Activated T-cell treated with anti-CD3 and anti-CD28 coated beads, Interleukin-2, amount 50 U/mL, for 48 hours (primary cell): ENCODE data around the gene MYBPC3.

Experiments used
- DNase-seq, 2 experiments: peaks; one replicate each; pipeline ENCODE4 v3.0.0-alpha.2; 2020

The MYBPC3 gene

DNA sequence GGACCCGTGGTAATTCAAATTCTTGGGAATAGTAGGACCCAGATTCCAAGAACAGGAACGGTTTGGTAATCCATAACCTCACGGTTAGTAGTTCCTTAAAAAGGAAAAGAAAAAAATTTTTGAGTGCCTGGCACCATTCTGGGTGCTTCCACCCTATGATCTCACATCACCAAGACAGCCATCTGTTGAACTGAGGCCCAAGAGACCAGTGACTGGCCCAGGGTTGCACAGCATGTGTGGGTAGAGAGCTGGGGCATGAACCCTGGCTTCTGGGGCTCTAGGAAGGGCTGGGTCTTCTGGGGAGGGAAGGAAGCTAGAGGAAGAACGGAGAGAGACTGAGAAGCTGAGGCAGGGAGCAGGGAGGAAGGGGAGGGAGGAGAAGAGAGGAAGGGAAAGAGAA is 30.6 kb upstream of the MYBPC3 start:
- DNase-seq: no peak

DNA sequence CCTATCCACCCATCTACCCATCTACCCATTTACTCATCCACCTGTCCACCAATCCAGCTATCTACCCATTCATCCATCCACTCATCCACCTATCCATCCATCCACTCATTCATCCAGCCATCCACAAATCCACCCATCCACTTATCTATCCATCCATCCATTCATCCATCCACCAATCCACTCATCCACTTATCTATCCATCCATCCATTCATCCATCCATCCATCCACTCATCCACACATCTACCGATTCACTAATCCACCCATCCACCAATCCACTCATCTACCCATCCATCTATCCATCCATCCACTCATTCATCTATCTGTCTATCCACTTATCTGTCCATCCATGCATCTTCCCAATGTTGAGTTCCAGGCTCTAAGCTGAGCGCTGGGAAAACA is 27.6 kb upstream of the MYBPC3 start:
- no peak for DNase-seq

DNA sequence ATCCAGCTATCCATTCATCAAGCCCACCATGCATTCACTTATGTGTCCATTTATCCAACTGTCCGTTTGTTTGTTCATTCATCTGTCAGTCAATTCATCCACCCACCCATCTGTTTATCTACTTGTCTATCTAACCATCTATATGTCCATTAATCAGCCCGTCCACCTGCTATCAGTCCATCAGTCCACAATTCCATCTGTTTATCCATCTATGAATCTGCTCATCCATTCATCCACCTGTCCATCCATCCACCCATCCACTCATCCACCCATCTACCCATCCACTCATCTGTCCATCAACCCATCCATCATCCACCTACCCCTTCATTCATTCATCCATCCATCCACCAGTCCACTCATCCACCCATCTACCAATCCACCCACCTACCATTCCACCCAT is 26.8 kb upstream of the MYBPC3 start:
- DNase-seq: no peak

DNA sequence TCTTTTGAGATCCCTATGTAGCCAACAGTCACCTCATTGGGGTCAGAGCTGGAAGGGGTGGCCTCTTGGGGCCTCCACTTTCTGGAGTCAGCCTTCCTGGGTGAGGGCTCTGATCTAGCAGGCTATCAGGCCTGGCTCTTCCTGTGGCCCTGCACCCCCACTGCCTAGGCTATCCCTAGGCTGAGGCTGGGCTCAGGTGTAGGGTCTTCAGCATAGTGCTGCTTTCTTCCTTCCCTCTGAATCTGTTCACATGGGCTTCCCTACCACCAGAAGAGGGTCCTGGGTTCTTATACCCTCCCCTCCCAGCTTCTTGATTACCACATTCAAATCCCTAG is 26.3 kb upstream of the MYBPC3 start:
- no peak for DNase-seq

DNA sequence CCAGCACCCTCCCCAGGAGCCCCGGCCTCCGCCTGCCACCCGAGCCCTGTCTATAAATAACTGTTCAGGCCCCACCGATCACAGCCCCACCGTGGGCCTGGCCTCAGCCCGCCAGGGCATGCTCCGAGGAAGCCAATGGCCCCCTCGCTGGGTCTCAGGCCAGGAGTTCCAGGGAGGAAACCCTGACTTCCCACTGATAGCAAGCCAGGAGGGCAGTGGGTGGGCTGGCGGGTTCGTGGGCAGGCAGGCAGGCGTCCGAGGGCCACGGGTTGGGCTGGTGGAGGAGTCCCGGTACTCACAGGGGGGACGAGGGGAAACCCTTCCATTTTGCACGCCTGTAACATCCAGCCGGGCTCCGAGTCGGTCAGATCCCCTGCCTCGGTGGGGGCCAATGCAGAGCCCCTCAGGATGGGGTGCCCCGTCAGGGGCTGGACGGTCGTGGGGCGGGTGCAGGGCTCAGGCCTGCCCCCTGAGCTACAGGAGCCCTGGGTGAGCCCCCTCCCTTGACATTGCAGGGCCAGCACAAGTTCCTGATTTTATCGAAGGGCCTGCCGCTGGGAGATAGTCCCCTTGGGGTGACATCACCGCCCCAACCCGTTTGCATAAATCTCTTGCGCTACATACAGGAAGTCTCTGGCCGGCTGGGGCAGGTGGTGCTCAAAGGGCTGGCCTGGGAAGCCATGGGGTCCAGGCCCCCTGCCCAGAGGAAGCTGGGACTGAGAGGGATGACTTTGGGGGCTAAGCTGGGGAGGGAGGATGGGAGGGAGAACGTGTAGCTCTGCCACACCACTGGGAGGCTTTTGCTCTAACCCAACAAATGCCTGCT is 25.7 kb upstream of the MYBPC3 start, which contains the start of gene SPI1:
Gene SPI1, minus strand, starts transcription at position 538 of the 826 bp plus-strand sequence. Its CDS starts 194 bp downstream, at position 344.
- no peak for DNase-seq

DNA sequence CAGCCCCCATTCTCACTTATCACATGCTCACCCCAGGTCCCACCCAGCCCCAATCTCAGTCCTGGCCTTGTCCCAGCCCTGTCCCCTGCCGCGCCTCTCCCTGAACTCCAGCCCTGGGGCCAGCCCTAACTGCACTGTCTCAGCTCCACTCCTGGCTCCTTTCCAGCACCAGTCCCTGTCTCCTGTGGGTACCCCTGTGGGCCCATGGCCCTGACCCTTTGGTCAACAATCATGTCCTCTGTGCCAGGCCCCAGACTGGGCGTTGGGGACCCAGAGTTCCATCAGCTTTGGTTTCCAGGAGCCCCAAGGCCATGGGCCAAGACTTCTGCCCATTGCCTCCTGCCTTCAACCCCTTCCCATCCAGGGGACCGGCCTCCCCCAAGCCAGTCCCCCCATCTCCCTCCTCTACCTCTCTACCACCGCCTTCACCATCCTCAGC is 25.1 kb upstream of the MYBPC3 start:
- DNase-seq: no peak

DNA sequence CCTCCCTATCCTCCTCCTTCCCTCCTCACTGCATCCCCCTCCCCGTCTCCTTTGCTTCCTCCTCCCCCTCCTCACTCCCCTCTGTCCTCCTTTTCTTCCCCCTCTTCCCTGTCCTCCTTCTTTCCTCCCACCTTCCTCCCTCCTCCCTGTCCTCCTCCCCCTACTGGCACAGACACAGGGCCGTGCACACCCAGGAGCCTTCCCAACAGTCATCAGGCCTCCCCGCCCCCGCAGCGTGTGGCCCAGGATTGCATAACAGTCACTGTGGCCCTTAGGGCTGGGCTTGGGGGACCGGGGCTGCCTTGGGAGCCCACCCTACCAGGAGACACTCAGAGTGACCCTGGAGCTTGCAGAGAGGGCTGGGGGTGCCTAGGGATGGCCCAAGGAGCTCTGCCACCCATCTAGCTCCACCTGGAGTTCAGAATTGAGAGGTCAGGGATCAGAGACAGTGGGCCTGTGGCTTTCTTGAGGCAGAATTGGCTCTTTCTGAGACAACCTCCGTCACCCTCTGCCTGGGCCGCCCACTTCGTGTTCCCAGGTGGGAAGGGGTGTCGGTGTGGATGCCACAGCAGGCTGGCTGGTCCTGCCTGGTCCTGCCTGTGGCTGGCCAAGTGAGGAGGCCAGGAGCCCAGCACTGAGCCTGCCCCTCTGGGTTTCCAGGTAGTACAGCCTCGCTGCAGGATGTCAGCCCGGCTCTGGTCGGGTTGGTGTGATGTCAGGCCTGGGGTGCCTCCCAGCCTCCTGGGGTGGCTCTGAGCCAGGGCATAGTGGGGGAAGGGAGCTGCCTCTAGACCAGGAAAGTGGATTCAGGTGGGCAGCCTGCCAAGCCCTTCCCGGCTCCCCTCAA is 24.2 kb upstream of the MYBPC3 start:
- DNase-seq: no peak

DNA sequence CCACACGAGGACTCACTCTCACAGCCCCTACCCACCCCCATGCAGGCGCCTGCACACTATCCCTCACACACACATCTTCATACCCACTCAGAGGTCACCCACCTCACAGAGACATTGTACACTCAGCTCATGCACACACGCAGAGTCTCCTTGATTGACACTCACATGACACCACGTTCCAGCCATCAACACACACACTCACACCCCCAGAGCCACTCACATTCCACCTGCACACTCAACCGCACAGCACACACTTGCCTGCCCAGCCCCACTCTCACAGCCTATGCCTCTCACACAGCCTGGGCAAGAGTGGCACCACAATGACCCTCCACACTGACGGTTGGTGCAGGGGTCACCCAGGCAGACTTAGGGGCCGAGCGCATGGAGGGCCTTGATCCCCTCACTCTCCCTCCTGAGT is 23.6 kb upstream of the MYBPC3 start:
- no peak for DNase-seq

DNA sequence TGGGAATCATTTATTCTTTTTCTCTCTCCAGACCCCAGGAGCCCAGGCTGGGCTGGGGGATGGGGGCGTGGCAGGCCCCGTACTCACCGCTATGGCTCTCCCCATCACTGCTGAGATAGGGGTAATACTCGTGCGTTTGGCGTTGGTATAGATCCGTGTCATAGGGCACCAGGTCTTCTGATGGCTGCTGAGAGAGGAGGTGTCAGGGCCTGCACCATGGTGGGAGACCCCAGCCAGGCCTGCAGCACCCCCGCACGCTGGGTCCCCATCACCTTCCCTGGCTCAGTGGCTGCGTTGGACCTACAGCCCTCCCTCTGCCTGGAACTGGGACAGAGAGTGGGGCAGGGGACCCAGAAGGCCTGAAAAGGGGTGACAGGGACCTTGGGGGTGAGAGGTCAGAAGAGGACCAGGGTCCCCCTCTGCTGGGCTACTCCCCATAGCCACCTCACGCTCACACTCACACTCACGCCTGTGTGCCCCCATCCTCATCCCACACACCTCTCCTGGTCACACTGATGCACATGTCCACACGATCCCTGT is 23.1 kb upstream of the MYBPC3 start:
- DNase-seq: no peak

DNA sequence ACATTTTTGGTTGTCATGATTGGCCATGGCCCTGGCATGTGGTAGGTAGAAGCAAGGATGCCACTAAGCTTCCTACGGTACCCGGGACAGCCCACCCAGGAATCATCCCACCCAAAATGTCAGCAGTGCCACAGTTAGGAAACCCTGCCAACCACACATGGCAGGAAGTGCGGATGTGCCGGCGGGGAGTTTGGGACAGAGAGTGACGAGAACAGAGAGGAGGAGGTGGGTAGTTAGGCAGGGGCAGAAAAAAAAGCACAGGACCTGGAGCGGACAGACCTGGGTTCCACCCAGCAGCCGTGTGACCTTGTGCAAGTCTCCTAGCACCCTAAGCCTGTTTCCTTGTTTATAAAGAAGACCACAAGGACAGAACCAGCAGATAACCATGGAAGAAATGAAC is 22.5 kb upstream of the MYBPC3 start:
- no peak for DNase-seq

DNA sequence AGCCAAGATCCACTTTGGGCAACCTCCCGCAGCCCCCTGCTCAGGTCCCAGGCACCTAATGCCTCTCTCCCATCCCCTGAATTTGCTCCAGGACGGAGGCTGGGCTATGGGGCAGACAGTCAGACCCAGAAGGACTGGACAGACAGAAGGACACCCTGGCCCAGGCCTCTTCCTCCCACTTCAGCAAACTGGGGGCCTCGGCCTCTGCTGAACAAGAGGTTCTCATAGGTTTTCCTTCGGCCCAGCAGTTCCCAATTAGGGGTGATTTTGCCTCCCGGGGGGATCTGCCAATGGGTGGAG is 22.2 kb upstream of the MYBPC3 start:
- DNase-seq: no peak

DNA sequence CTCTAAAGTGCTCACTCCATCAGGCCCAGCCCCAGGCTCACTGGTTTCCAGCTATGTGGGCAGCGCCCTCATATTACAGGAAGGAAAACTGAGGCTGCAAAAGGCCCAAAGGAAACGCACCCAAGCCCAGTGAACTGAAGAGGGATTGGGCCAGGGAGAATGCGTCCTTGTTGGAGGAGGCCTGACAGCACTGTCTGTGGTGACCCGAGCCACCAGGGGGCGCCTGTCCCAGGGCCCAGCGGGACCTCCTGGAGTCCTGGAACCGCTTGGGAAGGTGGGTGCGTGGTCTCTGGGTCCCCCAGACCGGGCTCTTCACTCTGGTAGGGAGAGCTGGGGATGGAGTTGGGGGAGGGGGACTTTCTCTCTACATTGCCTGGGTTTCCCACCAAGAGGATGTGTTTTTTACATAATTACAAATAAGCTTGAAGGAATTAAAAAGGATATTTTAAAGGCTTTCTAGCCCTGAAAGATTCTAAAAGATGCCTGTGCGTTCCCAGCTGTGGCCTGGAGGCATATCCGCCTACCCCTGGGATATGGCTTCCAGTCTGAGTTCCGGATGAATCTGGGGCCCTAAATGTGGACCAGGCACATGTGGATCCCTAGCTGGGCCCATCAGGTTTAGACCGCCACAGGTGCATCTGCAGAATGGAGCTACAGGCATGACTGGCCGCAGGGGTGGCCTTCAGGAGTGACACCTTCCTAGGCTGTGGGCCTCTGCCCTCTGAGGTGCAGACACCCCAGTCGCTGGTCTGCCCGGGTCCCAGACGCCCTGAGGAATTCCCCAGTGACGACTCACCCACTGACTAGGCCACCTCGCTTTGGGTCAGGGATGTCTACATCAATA is 21.6 kb upstream of the MYBPC3 start:
- peak; percentile 91 for DNase-seq

DNA sequence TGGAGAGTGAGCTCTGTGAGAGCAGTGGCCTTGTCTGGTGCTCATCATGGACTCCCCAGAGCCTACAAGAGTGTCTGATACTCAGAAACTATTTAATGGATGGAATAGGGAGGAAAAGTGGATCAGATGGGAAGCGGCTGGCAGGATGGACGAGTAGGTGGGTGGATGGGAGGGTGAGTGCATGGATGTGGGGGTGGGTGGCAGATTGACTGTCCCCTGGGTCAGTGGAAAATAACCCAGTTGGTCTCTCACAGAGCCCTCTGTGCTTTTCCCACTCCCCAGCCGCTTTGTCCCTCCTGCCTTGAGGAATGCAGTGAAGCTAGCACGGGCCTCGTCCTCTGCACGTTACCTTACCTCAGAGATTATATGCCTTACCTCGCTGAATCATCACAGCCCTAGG is 19.9 kb upstream of the MYBPC3 start:
- no peak for DNase-seq

DNA sequence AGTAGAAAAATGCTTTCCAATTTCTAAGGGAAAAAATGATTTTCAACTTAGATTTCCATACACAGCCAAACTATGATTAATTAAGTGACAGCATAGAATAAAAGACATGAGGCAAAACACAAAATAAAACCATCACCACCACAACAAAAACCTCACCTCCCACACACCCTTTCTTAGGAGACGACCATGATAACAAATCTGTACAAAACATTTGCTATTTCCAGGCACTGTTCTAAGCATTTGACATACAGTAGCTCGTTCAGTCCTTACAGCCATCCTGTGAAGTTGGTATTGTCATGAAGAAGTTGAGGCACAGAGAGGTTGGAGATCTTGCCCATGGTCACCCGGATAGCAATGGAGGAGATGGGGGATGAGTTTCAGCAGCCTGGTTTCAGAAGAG is 17.2 kb upstream of the MYBPC3 start:
- DNase-seq: no peak

DNA sequence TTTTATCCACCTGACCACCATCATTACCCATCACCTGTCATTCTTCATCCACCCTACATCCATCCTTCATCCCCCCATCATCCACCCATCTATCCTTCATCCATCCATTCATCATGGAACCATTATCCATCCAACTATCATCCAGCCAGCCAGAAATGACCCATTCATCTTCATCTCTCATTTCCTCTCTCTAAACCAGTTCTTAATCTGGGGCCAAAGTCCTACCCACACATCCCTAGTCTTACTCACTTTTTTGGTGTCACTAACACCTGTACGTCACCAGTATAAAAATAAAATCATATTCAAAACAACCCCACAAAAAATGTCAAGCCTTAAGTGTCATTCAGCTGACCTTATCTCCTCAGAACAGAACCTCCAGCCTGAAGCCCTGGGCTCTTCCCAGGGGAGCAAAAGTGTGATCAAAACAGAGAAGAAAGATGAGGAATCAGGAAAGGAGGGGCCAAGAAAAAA is 13.6 kb upstream of the MYBPC3 start:
- DNase-seq: no peak

DNA sequence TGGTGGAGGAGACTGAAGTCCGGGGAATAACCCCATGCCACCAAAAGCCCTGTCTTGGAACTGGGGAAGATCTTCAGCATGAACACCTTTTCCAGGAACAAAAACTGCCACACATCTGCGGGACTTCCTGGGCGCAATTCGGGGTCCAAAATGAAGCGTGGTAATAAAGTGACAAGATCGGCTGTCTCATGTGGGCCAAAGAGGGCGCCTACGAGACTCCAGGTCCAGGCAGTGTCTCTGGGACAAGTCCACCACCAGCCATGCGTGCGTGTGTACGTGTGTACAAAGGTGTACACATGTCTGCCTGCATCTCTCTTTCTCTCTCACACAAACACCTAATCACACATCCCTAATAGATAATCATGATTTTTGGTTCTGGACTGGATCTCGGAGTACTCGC is 8.9 kb upstream of the MYBPC3 start:
- no peak for DNase-seq

DNA sequence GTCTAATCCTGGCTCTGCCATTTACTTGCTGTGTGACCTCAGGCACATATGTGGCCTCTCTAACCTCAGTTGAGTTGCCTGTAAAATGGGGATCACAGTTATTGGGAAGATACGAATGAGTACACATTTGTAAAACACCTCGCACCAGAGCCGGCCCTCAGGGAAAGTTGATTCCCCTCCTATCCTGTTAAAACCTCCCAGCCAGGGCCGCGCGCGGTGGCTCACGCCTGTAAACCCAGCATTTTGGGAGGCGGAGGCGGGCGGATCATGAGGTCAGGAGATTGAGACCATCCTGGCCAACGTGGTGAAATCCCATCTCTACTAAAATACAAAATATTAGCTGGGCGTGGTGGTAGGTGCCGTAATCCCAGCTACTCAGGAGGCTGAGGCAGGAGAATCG is 7.8 kb upstream of the MYBPC3 start:
- no peak for DNase-seq

DNA sequence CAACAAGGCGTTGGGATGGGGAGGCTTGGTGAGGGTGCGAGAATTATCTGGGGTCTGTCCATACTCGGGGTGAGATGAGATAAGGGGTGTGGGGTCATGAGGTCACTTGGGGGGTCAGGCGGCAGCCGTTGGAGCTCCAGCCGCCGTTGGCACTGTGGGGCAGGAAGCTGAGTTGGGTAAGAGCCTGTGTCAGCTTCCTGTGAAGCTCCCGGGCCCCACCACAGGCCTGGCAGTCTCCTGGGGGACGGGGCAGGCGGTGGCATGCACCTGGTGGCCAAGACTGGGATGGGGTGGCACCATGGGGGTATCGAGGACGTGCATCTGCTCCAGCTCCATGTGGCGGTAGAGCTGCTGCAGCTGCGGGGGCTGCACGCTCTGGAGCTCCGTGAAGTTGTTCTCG is 7.1 kb upstream of the MYBPC3 start:
- DNase-seq: peak in 1 of 2 experiments; percentile 41

DNA sequence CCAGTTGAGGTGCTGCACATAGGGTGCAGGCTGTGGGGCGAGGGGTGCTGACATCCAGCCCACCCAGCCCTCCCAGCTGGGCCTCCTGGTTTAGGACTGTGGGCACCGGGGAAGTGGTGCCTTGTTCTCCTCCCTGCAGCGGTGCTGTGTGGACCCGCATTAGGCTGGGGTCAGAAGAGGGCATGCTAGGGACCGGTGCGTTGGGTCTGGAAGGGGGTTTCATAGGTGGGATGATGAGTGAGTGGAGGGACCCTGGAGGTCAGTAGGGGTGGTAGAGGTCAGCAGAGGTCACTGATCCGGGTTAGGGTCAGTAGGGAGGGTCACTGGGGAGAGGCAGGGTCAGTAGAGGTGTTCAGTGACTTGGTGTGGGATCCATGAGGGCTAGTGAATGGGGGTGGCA is 6.7 kb upstream of the MYBPC3 start:
- no peak for DNase-seq

DNA sequence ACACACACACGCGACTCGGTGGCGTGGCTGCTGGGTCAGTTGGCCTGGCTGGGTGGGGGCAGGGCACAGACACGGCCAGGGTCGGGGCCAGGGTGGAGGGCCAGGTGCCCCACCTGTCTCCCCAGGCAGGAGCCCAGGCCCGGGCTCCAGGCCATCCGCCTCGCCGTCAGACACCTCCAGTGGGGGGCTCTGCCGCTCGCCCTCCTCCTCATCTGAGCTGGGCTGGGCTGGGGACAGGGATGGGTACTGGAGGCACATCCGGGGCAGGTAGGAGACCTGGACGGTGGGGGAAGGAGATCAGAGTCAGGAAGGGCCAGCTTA is 6.2 kb upstream of the MYBPC3 start:
- no peak for DNase-seq

DNA sequence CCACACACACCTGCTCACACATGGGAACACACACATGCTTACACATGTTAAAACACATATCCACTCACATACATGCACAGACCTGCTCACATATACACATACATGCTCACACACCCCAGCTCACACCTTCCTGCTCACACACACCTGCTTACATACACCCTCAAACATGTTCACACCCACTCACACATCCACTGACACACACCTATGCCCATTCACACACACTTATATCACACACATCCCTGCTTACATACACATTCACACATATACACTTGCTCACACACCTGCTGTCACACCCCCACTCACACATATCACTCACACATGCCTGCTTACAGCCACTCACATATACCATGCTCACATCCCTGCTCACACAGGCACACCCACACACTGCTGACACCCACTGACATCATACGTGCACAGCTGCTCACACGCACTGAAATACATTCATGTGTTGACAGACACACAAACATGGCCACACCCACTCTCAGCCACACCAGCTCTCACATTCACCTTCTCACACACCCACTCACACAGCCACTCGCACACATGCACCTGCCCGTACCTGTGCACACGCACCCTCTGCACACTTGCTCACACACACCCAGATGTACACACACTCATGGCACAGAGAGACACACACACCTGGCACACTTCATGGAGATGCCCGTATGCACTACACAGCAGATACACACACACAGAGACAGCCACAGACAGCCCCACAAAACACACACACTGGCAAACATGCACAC is 5.7 kb upstream of the MYBPC3 start:
- no peak for DNase-seq

DNA sequence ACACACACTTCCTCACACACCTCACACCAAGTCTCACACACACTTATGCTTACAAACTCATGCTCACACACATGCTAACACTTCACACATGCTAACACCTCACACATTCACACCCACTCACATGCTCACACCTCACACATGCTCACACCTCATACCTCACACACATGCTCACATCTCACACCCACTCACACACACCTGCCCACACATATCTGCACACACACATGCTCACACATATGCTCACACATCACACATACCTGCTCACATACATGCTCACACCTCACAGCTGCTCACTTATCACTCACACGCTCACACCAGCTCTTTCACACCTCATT is 4.5 kb upstream of the MYBPC3 start:
- DNase-seq: no peak
